Dermis microvascular lymphatic vessel endothelial cell (primary cell): Measurements from ENCODE around the gene HLCS. TPM values are rescaled to one million over a fixed set of nuclear protein-coding genes. Genes with fewer than 3 reads are reported as not detected.

ENCODE experiments used
- DNase-seq, 2 donors: peaks; one replicate each; pipeline versions ENCODE4 v3.0.0 to v3.0.0-alpha.2; 2010; ENCODE audit warnings: low read depth in 2 of 2
- total RNA-seq: library from RNA; depleted of rRNA; stranded (reverse); fragments of >200 nt; gene quantifications from 2 replicates; pipeline ENCODE4 v1.2.1, GENCODE V29; 2014

HLCS gene
- total RNA-seq, 1 donor from 2014 or later, result 16.4 TPM

DNA sequence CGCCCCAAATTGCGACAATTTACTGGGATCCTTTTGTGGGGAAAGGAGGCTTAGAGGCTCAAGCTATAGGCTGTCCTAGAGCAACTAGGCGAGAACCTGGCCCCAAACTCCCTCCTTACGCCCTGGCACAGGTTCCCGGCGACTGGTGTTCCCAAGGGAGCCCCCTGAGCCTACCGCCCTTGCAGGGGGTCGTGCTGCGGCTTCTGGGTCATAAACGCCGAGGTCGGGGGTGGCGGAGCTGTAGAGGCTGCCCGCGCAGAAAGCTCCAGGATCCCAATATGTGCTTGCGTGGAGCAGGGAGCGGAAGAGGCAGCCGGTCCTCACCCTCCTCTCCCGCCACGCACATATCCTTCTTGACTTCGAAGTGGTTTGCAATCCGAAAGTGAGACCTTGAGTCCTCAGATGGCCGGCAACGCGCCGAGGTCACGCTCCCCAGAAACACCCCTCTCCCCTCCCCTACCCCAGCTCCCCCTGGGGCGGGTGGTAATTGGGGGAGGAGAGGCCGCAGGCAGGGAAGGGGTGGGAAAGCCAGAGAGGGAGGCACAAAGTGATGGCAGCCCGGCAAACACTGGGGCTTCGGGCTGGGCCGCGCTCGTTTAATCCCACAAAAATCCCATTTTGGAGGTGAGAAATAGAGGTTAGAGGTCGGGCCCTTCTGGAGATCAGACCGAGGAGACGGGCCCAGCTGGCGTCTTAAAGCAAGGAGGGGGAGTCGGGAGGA, 261.4 kb downstream of the HLCS start:
- DNase-seq, result no peak

GRCh38 chr21:36704281-36704957, 262.1 kb downstream of the HLCS start:
- DNase-seq, result no peak

DNA sequence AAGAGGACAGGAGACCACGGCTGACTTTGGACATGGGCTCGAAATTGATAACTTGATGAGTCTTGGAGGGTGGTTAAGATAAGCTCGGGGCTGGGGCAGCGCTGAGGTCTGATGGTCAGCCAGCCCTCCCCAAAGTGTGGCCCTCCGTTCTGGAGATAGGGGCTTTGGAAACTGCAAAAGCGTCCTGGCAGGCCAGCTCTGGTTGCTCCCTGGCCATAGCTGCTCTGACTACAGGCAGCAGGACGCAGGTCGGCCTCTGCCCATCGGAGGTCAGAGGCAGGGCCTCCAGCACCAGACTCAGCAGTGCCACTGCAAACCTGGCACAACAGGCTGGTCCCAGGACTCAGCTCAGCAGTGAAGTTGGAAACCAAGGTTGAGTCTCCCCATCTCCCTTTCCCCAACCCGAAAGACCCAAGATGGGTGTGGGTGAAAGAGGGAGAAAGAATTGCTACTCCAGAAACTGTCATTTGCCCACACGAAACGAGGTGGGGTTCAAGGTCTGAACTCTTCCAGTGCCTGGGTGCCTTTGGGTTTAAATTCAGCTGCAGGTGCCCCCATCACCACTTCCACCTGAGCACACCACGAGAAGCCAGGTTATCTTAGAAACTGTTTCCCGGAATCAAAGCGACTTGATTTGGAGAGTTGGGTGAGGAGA, 262.7 kb downstream of the HLCS start:
- DNase-seq, result no peak

DNA sequence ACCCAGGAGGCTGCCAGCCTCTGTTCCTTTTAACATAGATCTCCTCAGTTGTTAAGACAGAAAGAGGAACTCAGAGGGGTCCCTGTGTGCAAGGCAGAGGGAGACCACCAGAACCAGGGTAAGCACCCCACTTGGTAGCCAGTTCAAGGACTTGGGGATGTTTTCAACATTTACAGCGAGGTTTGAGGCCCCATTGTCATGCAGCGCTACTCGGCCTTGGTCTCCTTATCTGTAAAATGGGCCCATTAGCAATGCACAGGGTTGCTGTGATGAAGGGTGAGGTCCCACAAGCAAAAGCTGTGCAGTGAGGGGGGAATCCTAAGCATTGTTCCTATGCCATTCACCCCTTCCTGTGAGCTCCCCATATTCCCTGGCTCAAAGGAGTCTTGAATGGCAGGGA, 263.3 kb downstream of the HLCS start:
- DNase-seq, result no peak

GRCh38 chr21:36702622-36702968, 263.9 kb downstream of the HLCS start:
- DNase-seq, result no peak

DNA sequence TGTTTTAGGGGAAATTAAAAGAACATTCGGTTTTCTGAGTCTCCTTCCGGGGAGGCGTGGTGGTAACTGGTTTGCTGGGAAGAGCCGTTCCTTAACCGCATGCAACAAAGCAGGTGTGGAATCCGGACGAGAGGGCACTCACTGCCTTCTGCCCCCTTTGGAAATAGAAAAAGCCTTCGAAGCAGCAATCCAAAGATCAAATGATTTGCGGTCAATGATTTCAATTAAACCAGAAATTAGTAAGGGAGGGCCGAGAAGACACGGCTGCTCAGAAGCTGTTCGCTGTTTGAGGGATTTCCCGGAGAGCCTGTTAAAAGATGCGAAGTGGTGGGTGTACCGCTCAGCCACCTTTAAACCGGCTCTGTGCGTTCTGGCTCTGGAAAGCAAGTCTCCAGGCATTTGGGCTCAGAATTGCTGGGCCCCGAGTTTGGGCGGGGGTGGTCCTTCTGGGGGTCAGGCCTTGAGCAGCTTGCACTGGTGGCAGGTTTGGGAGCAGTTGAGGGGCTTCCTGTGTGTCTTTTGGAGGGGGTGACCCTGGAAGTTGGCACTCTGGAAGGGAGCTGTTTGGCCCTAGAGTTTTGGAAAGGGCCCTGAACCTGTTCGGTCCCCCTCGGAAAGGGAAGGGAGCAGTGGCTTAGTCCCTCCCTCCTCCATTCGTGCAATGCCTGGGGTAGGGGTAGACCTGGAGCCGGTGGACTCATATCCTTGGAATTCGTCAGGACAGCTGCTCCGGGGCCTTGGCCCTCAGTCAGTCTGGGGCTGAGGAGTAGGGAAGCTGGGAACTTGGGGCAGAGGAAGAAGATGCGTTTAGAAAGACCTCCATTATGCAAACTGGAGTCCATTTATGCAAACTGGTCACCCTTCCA, 264.5 kb downstream of the HLCS start:
- DNase-seq, result no peak

- no peak for DNase-seq
Observed at GRCh38 chr21:36700971-36701755, 265.3 kb downstream of the HLCS start.

Other genes with a start within 250 kb of the HLCS start
- under 0.01 TPM in 1 of 2 replicates, not detected in the other for gene RIPPLY3, start 40.0 kb upstream of the HLCS start, total RNA-seq
- gene PIGP, start 106.4 kb upstream of the HLCS start, total RNA-seq, result 2.6 and 3.9 TPM in 2 replicates
- gene TTC3, start 106.6 kb upstream of the HLCS start, total RNA-seq, result 87.8 and 120 TPM in 2 replicates